K562 (cell line): Measurements from ENCODE around the gene CAPZA1. TPM values are rescaled to one million over a fixed set of nuclear protein-coding genes. Genes with fewer than 3 reads are reported as not detected.

Experiments
- ATAC-seq: fragments of 200-7000 bp; cut with Tn5 transposase; 3 replicates; pipeline ENCODE4 v1.9.1; 2020; ENCODE audit warnings: moderate library complexity
- BruUV-seq: library from RNA; stranded (reverse); fragments of 400-500 nt; replicated peaks from 2 replicates; lab custom pipeline; 2021; lab: Mats Ljungman, UMichigan
- CTCF ChIA-PET: fragments of 300-600 bp; formaldehyde crosslinking; extraction: SDS; loops from one replicate; lab custom pipeline; 2021; ENCODE audit warnings: low intra/inter-chr PET ratio; lab: Yijun Ruan, JAX
- POLR2A ChIA-PET: fragments of 300-600, 350-650 bp; sonication (Branson Sonifier 250); formaldehyde crosslinking; extraction: SDS; loops from one replicate; lab custom pipeline; 2021; ENCODE audit warnings: antibody characterized with exemption, inconsistent platforms; lab: Yijun Ruan, JAX
- DNase-seq, 4 experiments: peaks; one replicate each; pipeline versions ENCODE4 v3.0.0 to v3.0.0-alpha.2; 2011 to 2018; ENCODE audit warnings: low spot score in 3 of 4, mixed read lengths in 3 of 4; ENCODE audit errors: extremely low read depth in 1 of 4
- FAIRE-seq: peaks from 2 replicates; lab custom pipeline; 2011; peaks lifted over from hg19 to GRCh38; lab: Jason Lieb, UNC
- H2AFZ ChIP-seq: 2 replicates; pipeline ENCODE4 v1.6.0; 2011; ENCODE audit warnings: low read depth, low read length, control low read depth, inconsistent platforms
- H3K27ac ChIP-seq: fragments of 200-600 bp; 3 replicates; pipeline ENCODE4 v1.8.0; 2011; ENCODE audit warnings: low read depth, mild to moderate bottlenecking, control low read depth, inconsistent platforms, low read length, moderate library complexity, mixed read lengths; ENCODE audit errors: extremely low read depth
- H3K27me3 ChIP-seq, 2 experiments: fragments of 300-600 bp in 1 of 2; 2 replicates in 1 of 2; 3 replicates in 1 of 2; pipeline versions ENCODE4 v1.6.0 to v1.8.0; 2011; ENCODE audit warnings: inconsistent platforms in 2 of 2, low read length in 2 of 2, mild to moderate bottlenecking in 1 of 2, mixed read lengths in 1 of 2, moderate library complexity in 1 of 2; ENCODE audit not compliant: control insufficient read depth in 2 of 2, insufficient read depth in 2 of 2
- H3K36me3 ChIP-seq: fragments of 300-600 bp; 3 replicates; pipeline ENCODE4 v1.8.0; 2011; ENCODE audit warnings: mild to moderate bottlenecking, low read length, inconsistent platforms; ENCODE audit not compliant: control insufficient read depth, insufficient read depth
- H3K4me1 ChIP-seq, 2 experiments: fragments of 200-600 bp in 1 of 2; replicated peaks in 1 of 2; 2 replicates in 1 of 2; 3 replicates in 1 of 2; pipeline versions ENCODE4 v1.5.1 to v1.8.0; 2011; ENCODE audit warnings: inconsistent platforms in 2 of 2, low read length in 2 of 2, mild to moderate bottlenecking in 1 of 2, mixed read lengths in 1 of 2, moderate library complexity in 1 of 2; ENCODE audit not compliant: control insufficient read depth in 2 of 2, insufficient read depth in 2 of 2
- H3K4me2 ChIP-seq: 2 replicates; pipeline ENCODE4 v1.6.1; 2011; ENCODE audit warnings: low read length, control low read depth, inconsistent platforms, mixed read lengths; ENCODE audit not compliant: insufficient read depth
- H3K4me3 ChIP-seq: fragments of 200-600 bp; sonication (generic), shearing (Covaris generic); 2 replicates; pipeline ENCODE4 v1.5.1; 2016; ENCODE audit warnings: control low read depth, inconsistent platforms
- H3K79me2 ChIP-seq: fragments of 200-600 bp; 3 replicates; pipeline ENCODE4 v1.8.0; 2011; ENCODE audit warnings: low read length, inconsistent platforms; ENCODE audit not compliant: control insufficient read depth, insufficient read depth
- H3K9ac ChIP-seq, 2 experiments: 2 replicates each; pipeline versions ENCODE4 v1.6.0 to v1.6.1; 2011; ENCODE audit warnings: low read depth in 2 of 2, low read length in 2 of 2, control low read depth in 1 of 2, inconsistent platforms in 1 of 2, mild to moderate bottlenecking in 1 of 2, mixed read lengths in 1 of 2; ENCODE audit not compliant: insufficient read depth in 1 of 2
- H3K9me1 ChIP-seq: one replicate; pipeline ENCODE4 v1.6.0; 2011; ENCODE audit warnings: inconsistent platforms, mild to moderate bottlenecking, low read length, moderate library complexity; ENCODE audit not compliant: control insufficient read depth, insufficient read depth
- H3K9me3 ChIP-seq: replicated peaks from 2 replicates; pipeline ENCODE4 v1.5.1; 2011; ENCODE audit warnings: low read depth, low read length, inconsistent platforms; ENCODE audit not compliant: control insufficient read depth, insufficient read depth
- H4K20me1 ChIP-seq: replicated peaks from 2 replicates; pipeline ENCODE4 v1.6.1; 2011; ENCODE audit warnings: low read length, inconsistent platforms, mixed read lengths; ENCODE audit not compliant: control insufficient read depth, insufficient read depth
- ADNP ChIP-seq: fragments of 200-800 bp; sonication (Bioruptor generic); IDR thresholded peaks from 2 replicates; pipeline ENCODE4 v1.6.1; 2016; ENCODE audit warnings: missing genetic modification characterization, missing compliant biosample characterization
- ATF7 ChIP-seq: fragments of 450-650 bp; IDR thresholded peaks from 2 replicates; pipeline ENCODE4 v1.7.1; 2014; ENCODE audit warnings: mild to moderate bottlenecking, moderate library complexity
- CBFB ChIP-seq: sonication (generic); formaldehyde crosslinking; IDR thresholded peaks from 2 replicates; pipeline ENCODE4 v1.4.0; 2020; ENCODE audit warnings: mild to moderate bottlenecking, missing genetic modification reagents
- ESRRA ChIP-seq: fragments of 450-650 bp; IDR thresholded peaks from 2 replicates; pipeline ENCODE4 v1.6.1; 2014; ENCODE audit warnings: low read depth, mild to moderate bottlenecking, moderate library complexity, borderline replicate concordance
- ETV5 ChIP-seq: sonication (generic); formaldehyde crosslinking; IDR thresholded peaks from 2 replicates; pipeline ENCODE4 v1.4.0; 2020; ENCODE audit warnings: low read depth, mild to moderate bottlenecking, missing genetic modification reagents
- FOSL1 ChIP-seq: fragments of 200-800 bp; sonication (Bioruptor generic); conservative IDR thresholded peaks from 2 replicates; pipeline ENCODE4 v1.6.1; 2016; ENCODE audit warnings: missing genetic modification characterization, missing compliant biosample characterization
- HDAC1 ChIP-seq, 2 experiments: fragments of 450-650 bp; IDR thresholded peaks; 2 replicates each; pipeline ENCODE4 v1.6.1; 2016 to 2017; ENCODE audit warnings: inconsistent platforms in 1 of 2, mild to moderate bottlenecking in 1 of 2, moderate library complexity in 1 of 2
- HDAC6 ChIP-seq: IDR thresholded peaks from 2 replicates; pipeline ENCODE4 v1.6.1; 2012; ENCODE audit warnings: low read depth, mild to moderate bottlenecking, control low read depth, inconsistent platforms, low read length, moderate library complexity
- LCOR ChIP-seq: sonication (generic); formaldehyde crosslinking; IDR thresholded peaks from 2 replicates; pipeline ENCODE4 v1.8.0; 2022; ENCODE audit warnings: mild to moderate bottlenecking, missing genetic modification reagents
- MIER1 ChIP-seq: fragments of 450-650 bp; IDR thresholded peaks from 2 replicates; pipeline ENCODE4 v1.6.1; 2016; ENCODE audit warnings: antibody characterized with exemption, mild to moderate bottlenecking, low read depth
- MYBL2 ChIP-seq, 2 experiments: fragments of 450-650 bp in 1 of 2; sonication (generic) in 1 of 2; formaldehyde crosslinking in 1 of 2; IDR thresholded peaks; 2 replicates each; pipeline versions ENCODE4 v1.6.1 to v1.8.1; 2017 to 2022; ENCODE audit warnings: borderline replicate concordance in 1 of 2, inconsistent platforms in 1 of 2, low read depth in 1 of 2, mild to moderate bottlenecking in 1 of 2, missing genetic modification reagents in 1 of 2, moderate library complexity in 1 of 2
- PTBP1 ChIP-seq: fragments of 200-400 bp; formaldehyde crosslinking; IDR thresholded peaks from 2 replicates; pipeline ENCODE4 v1.6.1; 2017; ENCODE audit warnings: low read depth, low read length
- STAG1 ChIP-seq: sonication (generic); formaldehyde crosslinking; IDR thresholded peaks from 2 replicates; pipeline ENCODE4 v1.5.0; 2020; ENCODE audit warnings: missing genetic modification reagents, borderline replicate concordance
- TAL1 ChIP-seq: fragments of 450-650 bp; IDR thresholded peaks from 2 replicates; pipeline ENCODE4 v1.6.1; 2016; ENCODE audit warnings: mild to moderate bottlenecking
- ZC3H4 ChIP-seq: sonication (generic); formaldehyde crosslinking; IDR thresholded peaks from 2 replicates; pipeline ENCODE4 v1.9.0; 2021; ENCODE audit warnings: missing genetic modification reagents, borderline replicate concordance
- ZFP30 ChIP-seq: fragments of 250-450 bp; sonication (Bioruptor Pico); IDR thresholded peaks from 2 replicates; pipeline ENCODE4 v1.8.0; 2022; ENCODE audit warnings: moderate library complexity, mild to moderate bottlenecking, inconsistent platforms, borderline replicate concordance
- ZNF174 ChIP-seq: fragments of 250-450 bp; sonication (Bioruptor Pico); IDR thresholded peaks from 2 replicates; pipeline ENCODE4 v1.4.0; 2020; ENCODE audit warnings: mild to moderate bottlenecking
- ZNF184 ChIP-seq: sonication (generic); formaldehyde crosslinking; IDR thresholded peaks from 2 replicates; pipeline ENCODE4 v1.5.0; 2020; ENCODE audit warnings: missing genetic modification reagents
- ZNF23 ChIP-seq: fragments of 250-450 bp; sonication (Bioruptor Pico); IDR thresholded peaks from 2 replicates; pipeline ENCODE4 v1.4.0; 2020; ENCODE audit warnings: mild to moderate bottlenecking
- ZNF589 ChIP-seq: fragments of 200-800 bp; sonication (Bioruptor generic); IDR thresholded peaks from 2 replicates; pipeline ENCODE4 v1.6.1; 2016; ENCODE audit warnings: low read depth, missing genetic modification characterization, missing compliant biosample characterization
- ZNF696 ChIP-seq: fragments of 250-450 bp; sonication (Bioruptor Pico); conservative IDR thresholded peaks from 2 replicates; pipeline ENCODE4 v1.4.0; 2020; ENCODE audit warnings: mild to moderate bottlenecking, moderate library complexity
- WGBS: fragments of 100-300 bp; shearing (Covaris generic); methylation state at CpG from one replicate; pipeline ENCODE4 v1.1.6; 2016; ENCODE audit warnings: low coverage, mixed read lengths; ENCODE audit not compliant: insufficient coverage; ENCODE audit errors: missing lambda C conversion rate; 5-methylcytosine and 5-hydroxymethylcytosine counted together
- in situ Hi-C: fragments of 300-500 bp; cut with MboI; formaldehyde crosslinking; loops from 4 replicates; pipeline ENCODE4 v1.15.0; 2018; ENCODE audit warnings: inconsistent platforms, mixed read lengths
- intact Hi-C: fragments of 100-400 bp; cut with micrococcal nuclease; formaldehyde crosslinking; loops from 2 replicates; pipeline ENCODE4 v1.14.2; 2022
- polyA plus RNA-seq, 8 experiments: library from polyadenylated mRNA; depleted of rRNA in 4 of 8; stranded (reverse) in 5 of 8; unstranded in 3 of 8; fragments of >200 nt; fragmentation: Nextera tagmentation in 2 of 8; fragmentation: Illumina TruSeq in 1 of 8; extraction: Ambion mirVana in 2 of 8; extraction: Trizol in 1 of 8; gene quantifications; 2 replicates each; pipeline versions ENCODE4 v1.2.1 to v1.2.3, GENCODE V29; 2011 to 2014; ENCODE audit warnings: inconsistent platforms in 1 of 8, missing spikeins in 1 of 8
- total RNA-seq, 7 experiments: library from RNA; depleted of rRNA in 6 of 7; stranded (reverse); fragments of >200 nt in 6 of 7; fragmentation: Illumina TruSeq in 2 of 7; extraction: Trizol in 2 of 7; gene quantifications; 2 replicates each; pipeline versions ENCODE4 v1.2.1 to v1.2.3, GENCODE V29; 2011 to 2021; ENCODE audit warnings: low replicate concordance in 1 of 7
- TF ChIP-seq, protein P1 (sequence below): fragments of 250-450 bp; sonication (Bioruptor Pico); IDR thresholded peaks from 2 replicates; pipeline ENCODE4 v1.9.0; 2021; ENCODE audit warnings: mild to moderate bottlenecking, inconsistent platforms

Gene CAPZA1
- total and polyA plus RNA-seq, 9 of the 15 experiments (the other 6 are each of a cell fraction or from before 2014, with no cell fraction given) = 237 to 1,020 (median 306) TPM

DNA sequence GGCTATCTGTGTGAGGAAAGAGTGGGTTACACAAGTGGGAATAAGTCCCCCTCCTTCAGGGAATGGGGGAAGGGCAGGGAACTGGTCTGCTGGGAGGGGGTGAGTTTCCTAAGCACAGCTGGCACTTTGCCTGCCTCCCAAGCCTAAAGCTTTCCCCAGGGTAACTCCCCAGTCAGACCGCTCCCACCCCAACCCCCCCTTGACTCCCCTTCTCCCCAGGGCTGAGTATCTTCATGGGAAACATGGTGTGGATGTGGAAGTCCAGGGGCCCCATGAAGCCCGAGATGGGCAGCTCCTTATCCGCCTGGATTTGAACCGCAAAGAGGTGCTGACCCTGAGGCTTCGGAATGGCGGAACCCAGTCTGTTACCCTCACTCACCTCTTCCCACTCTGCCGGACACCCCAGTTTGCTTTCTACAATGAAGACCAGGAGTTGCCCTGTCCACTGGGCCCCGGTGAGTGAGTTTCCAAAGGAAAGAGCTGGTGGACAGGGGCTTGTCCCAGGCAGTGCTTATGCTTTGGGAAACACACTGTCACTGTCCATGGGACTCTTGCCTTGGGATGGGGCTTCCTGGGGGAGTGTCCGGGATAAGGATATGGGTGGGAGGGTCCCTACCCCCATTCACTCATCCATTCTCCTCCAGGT lies 69.7 kb downstream of the CAPZA1 start (continued):
- TF ChIP-seq ZFP30 (CRISPR knock-in tag) = no peak
- TF ChIP-seq ADNP = no peak
- no peak for TF ChIP-seq ESRRA
- no peak for TF ChIP-seq TAL1
- TF ChIP-seq ZNF174 (CRISPR knock-in tag) = no peak
- no peak for TF ChIP-seq ZC3H4
- no peak for TF ChIP-seq HDAC6
- TF ChIP-seq LCOR (CRISPR knock-in tag) = no peak

DNA sequence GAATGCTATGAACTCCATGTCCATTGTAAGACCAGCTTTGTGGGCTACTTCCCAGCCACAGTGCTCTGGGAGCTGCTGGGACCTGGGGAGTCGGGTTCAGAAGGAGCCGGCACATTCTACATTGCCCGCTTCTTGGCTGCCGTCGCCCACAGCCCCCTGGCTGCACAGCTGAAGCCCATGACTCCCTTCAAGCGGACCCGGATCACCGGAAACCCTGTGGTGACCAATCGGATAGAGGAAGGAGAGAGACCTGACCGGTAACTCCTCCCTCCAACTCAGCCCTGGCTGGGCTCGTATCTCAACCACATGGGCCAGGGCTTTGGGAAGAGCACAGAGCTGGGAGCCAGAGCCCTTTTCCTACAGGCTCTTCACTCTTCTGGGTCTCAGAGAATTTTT lies 70.2 kb downstream of the CAPZA1 start:
- peaks cover 70% of the 10 kb centered on the region for H3K36me3 ChIP-seq
- H3K4me2 ChIP-seq = no peak overlapping the region
- ChIA-PET POLR2A (interaction anchor here (1.1 to 3.2 kb wide), 5 partner anchors 8 to 15 kb away, joined by 3 to 30 read pairs (median 9); partner anchors contain the start of gene MOV10), CTCF (no interaction called here)
- intact Hi-C loops = no loop called here
- peaks cover 9% of the 10 kb centered on the region for H3K9me1 ChIP-seq
- FAIRE-seq (no peak), ATAC-seq (no peak), DNase-seq (no peak)
- peaks cover 18 to 21% of the 10 kb centered on the region in 2 experiments; a peak in 4 of 5 replicates for H3K4me1 ChIP-seq
- 0 out of 4 replicates have a peak overlapping the region, but pooled peaks of 1 of the 2 experiments have one; percentile 11 for H3K9ac ChIP-seq
- peaks cover 3% of the 10 kb centered on the region; the same call in 1 of the 3 replicates for H3K79me2 ChIP-seq
- no peaks in the 10 kb centered on the region for H3K9me3 ChIP-seq
- H2AFZ ChIP-seq = no peak overlapping the region
- H3K27me3 ChIP-seq = no peaks in the 10 kb centered on the region
- in situ Hi-C loops = no loop called here
- H3K4me3 ChIP-seq = no peak overlapping the region
- BruUV-seq = no TSS peak
- no peak overlapping the region for H3K27ac ChIP-seq
- 91% methylated on average over 7 of the region's 11 CpGs for whole genome bisulfite sequencing
- H4K20me1 ChIP-seq = peaks cover 6% of the 10 kb centered on the region
- TF ChIP-seq STAG1 (CRISPR knock-in tag) = no peak
- no peak for TF ChIP-seq ZNF184 (CRISPR knock-in tag)
- TF ChIP-seq PTBP1 = no peak
- no peak for TF ChIP-seq MIER1
- no peak for TF ChIP-seq FOSL1 (tag)
- no peak for TF ChIP-seq ETV5 (CRISPR knock-in tag)
- TF ChIP-seq ZNF696 (CRISPR knock-in tag) = no peak
- no peak for TF ChIP-seq ZNF23 (CRISPR knock-in tag)
- TF ChIP-seq HDAC1 (IDR thresholded peaks at IDR 0.05) = no peak
- TF ChIP-seq ZNF589 = no peak
- TF ChIP-seq ATF7 = no peak
- no peak for TF ChIP-seq CBFB (CRISPR knock-in tag)
- no peak for TF ChIP-seq MYBL2 (IDR thresholded peaks at IDR 0.05; ENCODE audit: low read depth)
- TF ChIP-seq MYBL2 (CRISPR knock-in tag; IDR thresholded peaks at IDR 0.05; ENCODE audit: borderline replicate concordance) = no peak
- TF ChIP-seq, protein P1, sequence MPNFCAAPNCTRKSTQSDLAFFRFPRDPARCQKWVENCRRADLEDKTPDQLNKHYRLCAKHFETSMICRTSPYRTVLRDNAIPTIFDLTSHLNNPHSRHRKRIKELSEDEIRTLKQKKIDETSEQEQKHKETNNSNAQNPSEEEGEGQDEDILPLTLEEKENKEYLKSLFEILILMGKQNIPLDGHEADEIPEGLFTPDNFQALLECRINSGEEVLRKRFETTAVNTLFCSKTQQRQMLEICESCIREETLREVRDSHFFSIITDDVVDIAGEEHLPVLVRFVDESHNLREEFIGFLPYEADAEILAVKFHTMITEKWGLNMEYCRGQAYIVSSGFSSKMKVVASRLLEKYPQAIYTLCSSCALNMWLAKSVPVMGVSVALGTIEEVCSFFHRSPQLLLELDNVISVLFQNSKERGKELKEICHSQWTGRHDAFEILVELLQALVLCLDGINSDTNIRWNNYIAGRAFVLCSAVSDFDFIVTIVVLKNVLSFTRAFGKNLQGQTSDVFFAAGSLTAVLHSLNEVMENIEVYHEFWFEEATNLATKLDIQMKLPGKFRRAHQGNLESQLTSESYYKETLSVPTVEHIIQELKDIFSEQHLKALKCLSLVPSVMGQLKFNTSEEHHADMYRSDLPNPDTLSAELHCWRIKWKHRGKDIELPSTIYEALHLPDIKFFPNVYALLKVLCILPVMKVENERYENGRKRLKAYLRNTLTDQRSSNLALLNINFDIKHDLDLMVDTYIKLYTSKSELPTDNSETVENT (CRISPR knock-in tag) = no peak
